Trophoblast cell (in vitro differentiated cells and primary cell): ENCODE results near the gene PIP4P1. TPM values are rescaled to one million over a fixed set of nuclear protein-coding genes. Genes with fewer than 3 reads are reported as not detected.
"Not testable (repeated sequence)": the region's sequence is repeated elsewhere in the genome, so short reads cannot be mapped to it uniquely, and the experiment has no call there.

Experiments
- DNase-seq, 2 donors: peaks; one replicate each; pipeline ENCODE4 v3.0.0-alpha.2; 2016
- H2AFZ ChIP-seq: 2 replicates; pipeline ENCODE4 v1.6.1; 2013; ENCODE audit warnings: low read length, moderate library complexity, mild to moderate bottlenecking; ENCODE audit not compliant: insufficient read depth, poor library complexity
- H2AK5ac ChIP-seq: 2 replicates; pipeline ENCODE4 v1.6.1; 2013; ENCODE audit warnings: mild to moderate bottlenecking, low read length
- H2BK120ac ChIP-seq: 2 replicates; pipeline ENCODE4 v1.6.1; 2013; ENCODE audit warnings: low read length, mild to moderate bottlenecking, moderate library complexity; ENCODE audit not compliant: insufficient read depth, poor library complexity
- H2BK12ac ChIP-seq: 2 replicates; pipeline ENCODE4 v1.6.1; 2013; ENCODE audit warnings: mild to moderate bottlenecking, low read length, moderate library complexity
- H2BK5ac ChIP-seq: 2 replicates; pipeline ENCODE4 v1.6.1; 2013; ENCODE audit warnings: low read length, low read depth, moderate library complexity, mild to moderate bottlenecking; ENCODE audit not compliant: poor library complexity
- H3K14ac ChIP-seq: 2 replicates; pipeline ENCODE4 v1.6.1; 2013; ENCODE audit warnings: mild to moderate bottlenecking, low read length
- H3K18ac ChIP-seq: 2 replicates; pipeline ENCODE4 v1.6.1; 2013; ENCODE audit warnings: mild to moderate bottlenecking, low read length
- H3K23ac ChIP-seq: 2 replicates; pipeline ENCODE4 v1.6.1; 2013; ENCODE audit warnings: low read length
- H3K27ac ChIP-seq: 2 replicates; pipeline ENCODE4 v1.5.1; 2013; ENCODE audit warnings: low read depth, mild to moderate bottlenecking, inconsistent platforms, low read length, moderate library complexity
- H3K27me3 ChIP-seq: 2 replicates; pipeline ENCODE4 v1.6.1; 2013; ENCODE audit warnings: inconsistent platforms, mild to moderate bottlenecking, low read length, moderate library complexity; ENCODE audit not compliant: insufficient read depth
- H3K36me3 ChIP-seq, 2 experiments: 1 replicate in 1 of 2; 2 replicates in 1 of 2; pipeline ENCODE4 v1.6.1; 2013; ENCODE audit warnings: low read length in 2 of 2, mild to moderate bottlenecking in 2 of 2, moderate library complexity in 1 of 2; ENCODE audit not compliant: insufficient read depth in 2 of 2, control insufficient read depth in 1 of 2
- H3K4ac ChIP-seq: 2 replicates; pipeline ENCODE4 v1.6.1; 2013; ENCODE audit warnings: low read depth, mild to moderate bottlenecking, low read length, moderate library complexity
- H3K4me1 ChIP-seq, 2 experiments: 1 replicate in 1 of 2; 2 replicates in 1 of 2; pipeline ENCODE4 v1.6.1; 2013; ENCODE audit warnings: low read length in 2 of 2, mild to moderate bottlenecking in 2 of 2, moderate library complexity in 1 of 2; ENCODE audit not compliant: insufficient read depth in 2 of 2, control insufficient read depth in 1 of 2
- H3K4me2 ChIP-seq: 2 replicates; pipeline ENCODE4 v1.6.1; 2013; ENCODE audit warnings: inconsistent platforms, mild to moderate bottlenecking, low read length, moderate library complexity
- H3K4me3 ChIP-seq: 2 replicates; pipeline ENCODE4 v1.5.1; 2013; ENCODE audit warnings: mild to moderate bottlenecking, low read depth, low read length, inconsistent platforms
- H3K79me1 ChIP-seq: one replicate; pipeline ENCODE4 v1.6.1; 2013; ENCODE audit warnings: low read length
- H3K79me2 ChIP-seq: 2 replicates; pipeline ENCODE4 v1.6.1; 2013; ENCODE audit warnings: low read length, mild to moderate bottlenecking; ENCODE audit not compliant: control insufficient read depth, insufficient read depth, poor library complexity
- H3K9ac ChIP-seq: 2 replicates; pipeline ENCODE4 v1.6.1; 2013; ENCODE audit warnings: mild to moderate bottlenecking, low read length
- H3K9me3 ChIP-seq: 2 replicates; pipeline ENCODE4 v1.6.1; 2013; ENCODE audit warnings: low read depth, mild to moderate bottlenecking, control low read depth, inconsistent platforms, low read length; ENCODE audit not compliant: insufficient read depth
- H4K12ac ChIP-seq: 2 replicates; pipeline ENCODE4 v1.6.1; 2013; ENCODE audit warnings: low read depth, mild to moderate bottlenecking, low read length, moderate library complexity
- H4K8ac ChIP-seq: 2 replicates; pipeline ENCODE4 v1.6.1; 2013; ENCODE audit warnings: low read depth, mild to moderate bottlenecking, low read length, moderate library complexity
- H4K91ac ChIP-seq: one replicate; pipeline ENCODE4 v1.6.1; 2013; ENCODE audit warnings: low read depth, mild to moderate bottlenecking, low read length, moderate library complexity
- WGBS: extraction: QIAGEN DNeasy Blood & Tissue Kit; methylation state at CpG from one replicate; pipeline ENCODE4 v1.1.7; 2013; ENCODE audit warnings: missing lambda C conversion rate; ENCODE audit not compliant: insufficient read length, insufficient coverage; ENCODE audit errors: extremely low coverage; 5-methylcytosine and 5-hydroxymethylcytosine counted together
- polyA plus RNA-seq: library from polyadenylated mRNA; stranded (reverse); fragments of 200-250 nt; gene quantifications from 2 replicates; pipeline ENCODE4 v1.2.3, GENCODE V29; 2013

The PIP4P1 gene
- polyA plus RNA-seq, result 22.1 and 23.5 TPM in 2 replicates

- Histone ChIP-seq H2AK5ac (peak within 1 kb of the TSS; percentile 74), H2BK120ac (peak within 1 kb of the TSS; percentile 54), H3K4me1 (peaks cover 4 to 10% of the 10 kb centered on the region in 2 experiments), H4K8ac (peak within 1 kb of the TSS; percentile 97), H3K18ac (peak within 1 kb of the TSS; percentile 91), H3K79me1 (peaks cover 3% of the 10 kb centered on the region), H3K9ac (peak within 1 kb of the TSS; percentile 81), H2BK5ac (peak within 1 kb of the TSS; percentile 78), H2BK12ac (peak within 1 kb of the TSS; percentile 23), H3K4me2 (peak within 1 kb of the TSS; percentile 80), H3K23ac (no peak within 1 kb of the TSS), H3K36me3 (peaks cover 21 to 27% of the 10 kb centered on the region in 2 experiments), H3K14ac (peak within 1 kb of the TSS; percentile 97), H3K4ac (peak within 1 kb of the TSS; percentile 97), H2AFZ (peak within 1 kb of the TSS; percentile 92), H3K9me3 (no peaks in the 10 kb centered on the region), H4K12ac (peak within 1 kb of the TSS; percentile 87), H3K27ac (peak within 1 kb of the TSS; percentile 79), H3K4me3 (peak within 1 kb of the TSS; percentile 95), H3K79me2 (peaks cover 7% of the 10 kb centered on the region), H4K91ac (peak within 1 kb of the TSS; percentile 96), H3K27me3 (no peaks in the 10 kb centered on the region)
- peak; percentile 100 for DNase-seq
- WGBS, result no CpG with 5 or more reads among the region's 67 CpGs
These were observed at the start of gene PIP4P1 for GRCh38 chr14:20461225-20462141. Gene PIP4P1 (minus strand): TSS chr14:20461434. CDS start chr14:20461325, 109 bp downstream.

GRCh38 chr14:20508367-20508766, 47.1 kb upstream of the PIP4P1 start:
- no peak overlapping the region for H3K27ac ChIP-seq
- H3K27me3 ChIP-seq, result no peaks in the 10 kb centered on the region
- H2BK5ac ChIP-seq, result no peak overlapping the region
- H2BK12ac ChIP-seq, result no peak overlapping the region
- H3K4ac ChIP-seq, result no peak overlapping the region
- H3K79me1 ChIP-seq, result no peaks in the 10 kb centered on the region
- no peak overlapping the region for H4K12ac ChIP-seq
- no peak overlapping the region for H4K91ac ChIP-seq
- H3K4me3 ChIP-seq, result no peak overlapping the region
- no peaks in the 10 kb centered on the region for H3K4me1 ChIP-seq
- no peak overlapping the region for H3K14ac ChIP-seq
- DNase-seq, result no peak
- H3K23ac ChIP-seq, result no peak overlapping the region
- no peak overlapping the region for H3K9ac ChIP-seq
- H3K18ac ChIP-seq, result no peak overlapping the region
- no peak overlapping the region for H4K8ac ChIP-seq
- H3K36me3 ChIP-seq, result no peaks in the 10 kb centered on the region
- H2AK5ac ChIP-seq, result no peak overlapping the region
- no peaks in the 10 kb centered on the region for H3K79me2 ChIP-seq
- WGBS, result no CpG with 5 or more reads among the region's 8 CpGs
- H3K9me3 ChIP-seq, result no peaks in the 10 kb centered on the region
- no peak overlapping the region for H3K4me2 ChIP-seq
- H2AFZ ChIP-seq, result no peak overlapping the region
- H2BK120ac ChIP-seq, result no peak overlapping the region

DNA sequence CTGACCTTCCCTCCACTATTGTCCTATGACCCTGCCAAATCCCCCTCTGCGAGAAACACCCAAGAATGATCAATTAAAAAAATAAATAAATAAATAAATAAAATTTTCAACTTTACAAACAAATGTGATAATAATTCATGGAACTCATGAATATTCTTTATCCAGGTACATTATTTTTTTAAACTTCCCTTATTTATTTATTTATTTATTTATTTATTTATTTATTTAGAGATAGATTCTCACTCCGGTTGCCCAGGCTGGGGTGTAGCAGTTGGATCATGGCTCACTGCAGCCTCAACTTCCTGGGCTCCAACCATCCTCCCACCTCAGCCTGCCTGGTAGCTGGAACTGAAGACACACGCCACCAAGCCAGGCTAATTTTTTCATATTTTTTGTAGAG, 46.3 kb upstream of the PIP4P1 start:
- not testable (repeated sequence) for H2BK120ac ChIP-seq, H3K14ac ChIP-seq, H3K23ac ChIP-seq, H3K4me2 ChIP-seq, H3K9ac ChIP-seq, H3K9me3 ChIP-seq, H4K91ac ChIP-seq, H3K4me1 ChIP-seq, H3K36me3 ChIP-seq, H3K27me3 ChIP-seq, H2AFZ ChIP-seq, H2BK12ac ChIP-seq, H2AK5ac ChIP-seq, H4K8ac ChIP-seq, H3K27ac ChIP-seq, H3K79me1 ChIP-seq, H3K79me2 ChIP-seq, H2BK5ac ChIP-seq, H3K18ac ChIP-seq, H3K4ac ChIP-seq, DNase-seq, H3K4me3 ChIP-seq, H4K12ac ChIP-seq
- WGBS, result no CpG with 5 or more reads among the region's 3 CpGs

GRCh38 chr14:20506752-20507151, 45.5 kb upstream of the PIP4P1 start:
- no CpG with 5 or more reads among the region's 30 CpGs for WGBS
- not testable (repeated sequence) for H3K4me1 ChIP-seq, H4K12ac ChIP-seq

More at GRCh38 chr14:20506752-20507151, 45.5 kb upstream of the PIP4P1 start:
- H2BK5ac ChIP-seq, H3K9me3 ChIP-seq, H2BK120ac ChIP-seq, H4K8ac ChIP-seq, H3K23ac ChIP-seq, H3K4ac ChIP-seq, H3K79me2 ChIP-seq, H3K36me3 ChIP-seq, H3K9ac ChIP-seq, H3K27ac ChIP-seq, H3K14ac ChIP-seq, H2AK5ac ChIP-seq, H2AFZ ChIP-seq, H3K27me3 ChIP-seq, H4K91ac ChIP-seq, H3K79me1 ChIP-seq, H3K18ac ChIP-seq, H3K4me3 ChIP-seq, H3K4me2 ChIP-seq, DNase-seq, H2BK12ac ChIP-seq: not testable (repeated sequence)
